Right ventricle myocardium superior (tissue), 1 donor: ENCODE results near the gene PRDM16. TPM values are rescaled to one million over a fixed set of nuclear protein-coding genes. Genes with fewer than 3 reads are reported as not detected.

ENCODE experiments used
- ATAC-seq: fragments of 200-7000 bp; cut with Tn5 transposase; one replicate; pipeline ENCODE4 v1.9.1; 2020; ENCODE audit warnings: mild to moderate bottlenecking; ENCODE audit not compliant: poor library complexity
- DNase-seq: peaks from one replicate; pipeline ENCODE4 v3.0.0-alpha.2; 2020
- intact Hi-C: fragments of 100-400 bp; cut with DNase I; formaldehyde crosslinking; loops from one replicate; pipeline ENCODE4 v1.11.2; 2022
- total RNA-seq: library from RNA; stranded (reverse); fragmentation: NEBNext Ultra II Directional; extraction: Animal tissue kit (Norgen Biotek cat#: 25700); gene quantifications from one replicate; pipeline ENCODE4 v1.2.1, GENCODE V29; 2021
- donor health status: DM: no; HTN: yes; CAD: no; lungs with severe emphysema.

Gene PRDM16
- total RNA-seq, 1 donor from 2014 or later: 14.2 TPM

- intact Hi-C loops: no loop called here
- ATAC-seq: no peak
- DNase-seq: no peak
These were observed 40.4 kb downstream of the PRDM16 start for GRCh38 chr1:3109355-3109754.

GRCh38 chr1:3111348-3112021 is 42.5 kb downstream of the PRDM16 start:
- ATAC-seq (no peak), DNase-seq (no peak)
- intact Hi-C loops: no loop called here

- ATAC-seq: no peak
- intact Hi-C loops: no loop called here
- DNase-seq: no peak
These were observed 43.5 kb downstream of the PRDM16 start for GRCh38 chr1:3112526-3112925.

DNA sequence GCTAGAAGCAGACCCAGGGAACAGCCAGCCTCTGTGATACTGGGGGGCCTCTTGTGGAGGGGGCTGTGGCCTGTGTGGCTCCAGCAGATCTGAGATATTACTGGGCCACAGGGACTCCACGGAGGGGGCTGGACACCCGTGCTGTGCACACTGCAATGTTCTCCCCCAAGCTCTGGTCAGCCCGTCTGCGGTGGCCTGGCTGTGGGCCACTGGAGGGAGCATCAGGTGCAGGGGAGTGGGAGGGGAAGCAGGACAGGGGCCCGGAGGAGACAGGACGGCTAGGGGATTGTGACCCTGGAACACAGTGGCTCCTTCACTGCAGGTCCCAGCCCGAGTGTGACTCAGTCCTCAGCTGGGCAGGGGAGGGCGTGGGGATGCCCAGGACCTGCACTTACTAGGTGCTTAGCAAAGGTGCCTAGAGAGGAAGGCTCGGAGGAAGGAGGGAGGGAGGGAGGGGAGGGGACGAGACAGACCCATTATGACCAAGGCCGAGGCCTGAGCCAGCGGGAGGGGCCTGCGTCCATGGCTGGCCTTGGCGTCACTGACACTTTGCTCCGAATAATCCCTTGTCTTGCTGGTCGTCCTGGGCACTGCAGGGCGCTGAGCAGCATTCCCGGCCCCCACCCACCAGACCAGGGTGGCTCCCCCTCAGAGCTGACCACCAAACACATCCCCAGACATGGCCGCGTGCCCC is 44.2 kb downstream of the PRDM16 start:
- no peak for DNase-seq
- intact Hi-C loops: no loop called here
- ATAC-seq: no peak

DNA sequence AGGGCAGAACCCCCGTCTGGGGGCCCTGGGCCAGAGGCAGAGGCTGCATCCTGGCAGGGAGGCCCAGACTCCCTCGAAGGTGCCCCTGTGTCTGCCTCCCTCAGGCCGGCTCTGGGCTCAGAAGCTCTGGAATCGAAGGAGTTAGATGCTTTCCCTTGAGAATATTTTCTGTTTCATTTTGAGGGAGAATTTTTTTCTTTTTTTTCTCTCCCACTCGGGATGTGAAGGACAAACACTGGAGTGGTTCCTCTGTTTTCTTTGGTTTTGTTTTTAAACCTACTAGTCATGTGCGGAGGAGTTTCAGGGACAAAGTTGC is 44.7 kb downstream of the PRDM16 start:
- intact Hi-C loops: no loop called here
- DNase-seq (no peak), ATAC-seq (no peak)

- ATAC-seq: no peak
These were observed 45.2 kb downstream of the PRDM16 start for GRCh38 chr1:3114131-3114744.

DNA sequence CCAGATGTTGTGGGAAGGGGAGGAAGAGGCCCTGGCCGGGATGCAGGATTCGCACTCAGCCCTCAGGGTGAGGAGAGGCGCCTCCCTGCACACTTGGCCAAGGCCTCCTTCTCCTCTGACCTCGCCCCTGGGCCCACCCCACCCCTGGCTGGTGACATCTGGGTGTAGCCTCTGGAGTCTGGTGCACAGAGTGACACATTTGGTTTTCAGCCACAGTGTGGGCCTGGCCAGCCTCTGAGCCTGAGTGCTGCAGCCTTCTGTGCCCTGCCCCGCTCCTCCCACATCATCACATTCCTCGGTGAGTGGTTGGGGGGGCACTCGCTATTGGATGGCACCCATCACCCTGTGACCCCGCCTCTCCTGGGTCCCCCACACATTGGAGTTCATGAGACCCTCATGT is 45.8 kb downstream of the PRDM16 start:
- DNase-seq: no peak
- ATAC-seq: peak; percentile 19
- intact Hi-C loops: no loop called here

More at GRCh38 chr1:3114131-3114744, 45.2 kb downstream of the PRDM16 start:
- intact Hi-C loops: no loop called here
- DNase-seq: no peak

GRCh38 chr1:3115275-3116149 is 46.5 kb downstream of the PRDM16 start:
- DNase-seq (no peak), ATAC-seq (no peak)
- intact Hi-C loops: no loop called here

GRCh38 chr1:3116150-3116510 is 47.1 kb downstream of the PRDM16 start:
- ATAC-seq (no peak), DNase-seq (no peak)
- intact Hi-C loops: no loop called here

GRCh38 chr1:3116560-3116959 is 47.6 kb downstream of the PRDM16 start:
- ATAC-seq: no peak
- DNase-seq: no peak
- intact Hi-C loops: no loop called here

GRCh38 chr1:3117879-3118278 is 48.9 kb downstream of the PRDM16 start:
- ATAC-seq: no peak
- intact Hi-C loops: no loop called here
- no peak for DNase-seq

DNA sequence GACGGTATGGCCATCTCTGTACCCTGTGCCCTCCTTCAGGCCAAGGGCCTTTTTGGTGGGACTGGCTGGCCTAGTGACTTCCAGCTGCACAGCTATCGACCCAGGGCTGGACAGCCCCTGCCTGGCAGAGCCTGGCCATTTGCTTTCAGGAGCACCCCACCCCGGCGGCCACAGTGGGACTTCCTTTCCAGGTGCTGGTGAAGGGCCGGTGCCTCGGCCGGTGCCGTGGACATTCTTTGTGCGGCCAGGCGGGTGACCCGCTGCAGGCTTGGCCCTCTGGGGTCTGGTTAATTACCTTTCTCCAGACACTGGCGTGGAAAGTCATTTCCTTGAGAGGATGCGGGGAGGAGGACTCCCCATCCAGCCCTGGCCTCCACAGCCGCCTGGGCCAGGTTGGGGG is 50.1 kb downstream of the PRDM16 start:
- ATAC-seq (no peak), DNase-seq (no peak)
- intact Hi-C loops: no loop called here

DNA sequence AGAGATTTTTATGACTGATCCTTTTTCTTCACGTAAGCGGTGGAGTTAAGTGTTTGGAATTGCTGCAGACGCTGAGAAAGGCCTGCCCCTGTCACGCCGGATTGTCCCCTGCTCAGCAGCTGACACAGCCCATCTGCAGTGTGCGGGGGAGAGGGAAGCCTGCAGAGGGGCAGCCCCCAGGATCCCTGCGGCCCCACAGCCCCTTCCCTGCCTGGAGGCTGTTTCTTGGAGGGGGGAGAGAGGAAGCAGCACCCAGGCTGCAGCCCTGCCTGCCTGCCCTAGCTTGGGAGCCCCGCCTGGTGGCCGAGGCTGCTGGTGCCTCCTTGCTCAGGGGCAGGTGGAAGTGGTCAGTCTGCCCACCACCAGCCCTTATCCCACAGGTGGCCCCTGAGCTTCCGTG is 50.7 kb downstream of the PRDM16 start:
- no peak for ATAC-seq
- DNase-seq: no peak
- intact Hi-C loops: no loop called here

- intact Hi-C loops: no loop called here
These were observed 51.1 kb downstream of the PRDM16 start for GRCh38 chr1:3120140-3120539.

DNA sequence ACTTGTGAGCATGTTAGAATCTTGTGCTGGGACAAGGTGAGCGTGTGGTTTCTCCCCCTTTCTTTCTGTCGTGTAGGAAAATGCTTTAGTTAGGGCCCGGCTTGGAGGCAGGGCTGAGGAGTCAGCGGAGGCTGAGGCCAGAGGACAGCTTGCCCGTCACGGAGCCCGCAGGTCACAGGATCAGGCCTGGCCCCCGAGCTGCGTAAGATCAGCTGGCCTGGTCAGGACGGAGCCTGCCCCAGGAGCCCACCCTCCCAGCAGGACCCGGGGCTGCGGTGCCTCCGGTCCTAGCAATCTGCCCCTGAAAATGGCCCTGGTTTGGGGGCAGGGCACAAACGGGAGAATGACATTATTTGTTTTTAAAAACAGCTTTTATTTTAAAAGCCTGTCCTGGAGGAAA is 52.0 kb downstream of the PRDM16 start:
- intact Hi-C loops: no loop called here
- ATAC-seq (no peak), DNase-seq (no peak)

More at GRCh38 chr1:3120140-3120539, 51.1 kb downstream of the PRDM16 start:
- DNase-seq: no peak
- peak; percentile 35 for ATAC-seq

- no peak for DNase-seq
- no peak for ATAC-seq
- intact Hi-C loops: no loop called here
These were observed 52.6 kb downstream of the PRDM16 start for GRCh38 chr1:3121401-3122210.

DNA sequence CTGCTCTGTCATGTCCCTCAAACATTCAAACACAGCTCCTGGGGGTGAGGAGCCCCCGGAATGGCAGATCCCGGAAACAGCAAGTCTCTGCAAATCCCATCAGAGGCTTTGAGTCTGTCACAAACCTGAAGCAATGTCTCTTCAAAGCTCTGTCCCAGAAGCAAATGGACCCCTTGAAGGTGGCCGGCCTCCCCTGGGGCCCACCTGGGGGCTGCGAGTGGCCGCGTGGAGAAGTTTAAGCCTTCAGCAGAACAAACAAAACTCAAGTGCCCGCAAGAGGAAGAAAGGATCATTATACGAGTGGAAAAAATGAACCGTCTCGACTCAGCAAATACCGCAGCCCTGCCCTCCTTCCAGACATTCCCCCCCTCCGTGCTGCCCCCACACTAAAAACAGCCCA is 53.3 kb downstream of the PRDM16 start:
- DNase-seq (no peak), ATAC-seq (no peak)
- intact Hi-C loops: no loop called here

DNA sequence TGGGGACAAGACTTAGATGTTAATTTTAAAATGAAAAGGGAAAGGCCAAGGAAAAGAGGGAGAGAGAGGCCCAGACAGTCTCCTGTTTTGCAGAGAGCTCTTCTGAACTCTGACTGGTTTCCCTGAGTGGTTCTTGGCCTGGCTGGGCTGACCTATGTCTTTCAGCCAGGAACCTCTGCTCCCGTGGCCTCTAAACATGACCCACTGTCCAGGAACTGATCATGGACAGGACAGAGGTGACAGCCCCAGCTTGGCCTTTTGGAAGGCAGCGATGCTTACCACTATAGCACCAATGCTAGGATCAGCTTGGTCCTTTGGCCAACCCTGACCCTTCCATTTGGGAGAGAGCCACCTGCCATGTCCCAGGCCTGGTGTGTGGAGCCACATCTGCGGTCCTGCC is 55.2 kb downstream of the PRDM16 start:
- DNase-seq: no peak
- ATAC-seq: no peak
- intact Hi-C loops: no loop called here

DNA sequence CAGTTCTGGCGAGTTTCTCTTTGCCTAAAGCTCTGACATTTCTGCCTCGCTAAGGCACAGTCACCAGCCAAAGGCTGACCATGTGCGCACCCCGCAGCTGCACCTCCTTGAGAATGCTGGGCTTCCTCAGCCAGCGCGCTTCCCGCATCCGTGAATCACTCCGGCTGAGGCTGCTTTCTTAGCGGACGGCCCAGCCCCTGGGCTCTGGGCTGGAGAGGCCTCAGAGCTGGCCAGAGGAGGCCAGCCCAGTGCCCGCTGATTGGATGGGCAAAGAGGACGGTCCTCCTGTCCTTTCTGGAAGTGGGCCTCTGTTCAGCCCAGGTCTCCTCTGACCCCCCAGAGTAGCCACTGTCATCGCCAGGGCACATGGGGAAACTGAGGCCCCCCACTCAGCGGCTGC is 56.1 kb downstream of the PRDM16 start:
- ATAC-seq: no peak
- intact Hi-C loops: no loop called here
- no peak for DNase-seq
